ENCODE results near the gene PRUNE2.

The PRUNE2 gene

GRCh38 chr9:76808636-76809035 lies 97.3 kb downstream of the PRUNE2 start:
- H3K27ac ChIP-seq (ENCODE audit: low read depth in 2 of 2, low read length in 2 of 2), result no peak overlapping the region
- H3K9ac ChIP-seq (ENCODE audit: low read depth in 1 of 2, low read length in 2 of 2), result no peak overlapping the region
- H3K36me3 ChIP-seq (ENCODE audit: control insufficient read depth in 2 of 2, insufficient read depth in 2 of 2, low read length in 2 of 2), result no peaks in the 10 kb centered on the region
- no peaks in the 10 kb centered on the region for H3K9me3 ChIP-seq (ENCODE audit: control insufficient read depth in 2 of 2, low read length in 2 of 2)
- no peak overlapping the region for H3K4me3 ChIP-seq (ENCODE audit: low read length in 2 of 2)
- H3K4me1 ChIP-seq (ENCODE audit: control insufficient read depth in 2 of 2, insufficient read depth in 2 of 2, low read length in 2 of 2), result no peaks in the 10 kb centered on the region
- H3K27me3 ChIP-seq (ENCODE audit: control insufficient read depth in 2 of 2, insufficient read depth in 2 of 2, low read length in 2 of 2), result peaks cover 0 to 12% of the 10 kb centered on the region in 2 donors

- no peak overlapping the region for H3K4me3 ChIP-seq (ENCODE audit: low read length in 2 of 2)
- peaks cover 0 to 17% of the 10 kb centered on the region in 2 donors for H3K27me3 ChIP-seq (ENCODE audit: control insufficient read depth in 2 of 2, insufficient read depth in 2 of 2, low read length in 2 of 2)
- no peaks in the 10 kb centered on the region for H3K36me3 ChIP-seq (ENCODE audit: control insufficient read depth in 2 of 2, insufficient read depth in 2 of 2, low read length in 2 of 2)
- H3K4me1 ChIP-seq (ENCODE audit: control insufficient read depth in 2 of 2, insufficient read depth in 2 of 2, low read length in 2 of 2), result peaks cover 0 to 2% of the 10 kb centered on the region in 2 donors
- no peak overlapping the region for H3K9ac ChIP-seq (ENCODE audit: low read depth in 1 of 2, low read length in 2 of 2)
- no peaks in the 10 kb centered on the region for H3K9me3 ChIP-seq (ENCODE audit: control insufficient read depth in 2 of 2, low read length in 2 of 2)
- H3K27ac ChIP-seq (ENCODE audit: low read depth in 2 of 2, low read length in 2 of 2), result no peak overlapping the region
Measured at GRCh38 chr9:76803762-76804161, 102.2 kb downstream of the PRUNE2 start.

GRCh38 chr9:76803083-76803482 lies 102.8 kb downstream of the PRUNE2 start:
- H3K27ac ChIP-seq (ENCODE audit: low read depth in 2 of 2, low read length in 2 of 2), result no peak overlapping the region

DNA sequence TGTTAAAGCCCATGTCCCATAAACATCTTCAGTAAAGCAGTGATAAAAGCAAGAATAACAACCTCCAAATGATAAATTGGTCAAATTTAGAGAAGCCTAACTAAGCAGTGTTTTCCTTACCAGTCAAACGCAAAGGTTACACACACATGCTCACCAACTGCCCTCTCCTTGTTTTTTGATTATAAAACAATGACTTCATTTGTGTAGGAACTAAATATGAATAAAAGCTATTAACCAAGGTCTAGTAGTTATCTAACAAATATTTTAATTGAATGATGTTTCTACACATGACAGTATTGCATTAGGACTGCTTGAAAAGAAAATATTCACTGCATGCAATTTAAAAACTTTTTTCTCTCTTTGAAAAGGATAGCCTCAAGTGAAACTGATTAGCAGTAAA lies 105.0 kb downstream of the PRUNE2 start:
- H3K27me3 ChIP-seq (ENCODE audit: control insufficient read depth in 2 of 2, insufficient read depth in 2 of 2, low read length in 2 of 2), result peaks cover 0 to 12% of the 10 kb centered on the region in 2 donors
- peaks cover 0 to 2% of the 10 kb centered on the region in 2 donors for H3K4me1 ChIP-seq (ENCODE audit: control insufficient read depth in 2 of 2, insufficient read depth in 2 of 2, low read length in 2 of 2)
- no peak overlapping the region for H3K9ac ChIP-seq (ENCODE audit: low read depth in 1 of 2, low read length in 2 of 2)
- H3K9me3 ChIP-seq (ENCODE audit: control insufficient read depth in 2 of 2, low read length in 2 of 2), result no peaks in the 10 kb centered on the region
- no peak overlapping the region for H3K27ac ChIP-seq (ENCODE audit: low read depth in 2 of 2, low read length in 2 of 2)
- no peak overlapping the region for H3K4me3 ChIP-seq (ENCODE audit: low read length in 2 of 2)
- H3K36me3 ChIP-seq (ENCODE audit: control insufficient read depth in 2 of 2, insufficient read depth in 2 of 2, low read length in 2 of 2), result no peaks in the 10 kb centered on the region

More at GRCh38 chr9:76803083-76803482, 102.8 kb downstream of the PRUNE2 start:
- H3K9ac ChIP-seq (ENCODE audit: low read depth in 1 of 2, low read length in 2 of 2), result no peak overlapping the region
- H3K4me1 ChIP-seq (ENCODE audit: control insufficient read depth in 2 of 2, insufficient read depth in 2 of 2, low read length in 2 of 2), result peaks cover 0 to 2% of the 10 kb centered on the region in 2 donors
- H3K36me3 ChIP-seq (ENCODE audit: control insufficient read depth in 2 of 2, insufficient read depth in 2 of 2, low read length in 2 of 2), result no peaks in the 10 kb centered on the region
- peaks cover 0 to 12% of the 10 kb centered on the region in 2 donors for H3K27me3 ChIP-seq (ENCODE audit: control insufficient read depth in 2 of 2, insufficient read depth in 2 of 2, low read length in 2 of 2)
- no peak overlapping the region for H3K4me3 ChIP-seq (ENCODE audit: low read length in 2 of 2)
- H3K9me3 ChIP-seq (ENCODE audit: control insufficient read depth in 2 of 2, low read length in 2 of 2), result no peaks in the 10 kb centered on the region

DNA sequence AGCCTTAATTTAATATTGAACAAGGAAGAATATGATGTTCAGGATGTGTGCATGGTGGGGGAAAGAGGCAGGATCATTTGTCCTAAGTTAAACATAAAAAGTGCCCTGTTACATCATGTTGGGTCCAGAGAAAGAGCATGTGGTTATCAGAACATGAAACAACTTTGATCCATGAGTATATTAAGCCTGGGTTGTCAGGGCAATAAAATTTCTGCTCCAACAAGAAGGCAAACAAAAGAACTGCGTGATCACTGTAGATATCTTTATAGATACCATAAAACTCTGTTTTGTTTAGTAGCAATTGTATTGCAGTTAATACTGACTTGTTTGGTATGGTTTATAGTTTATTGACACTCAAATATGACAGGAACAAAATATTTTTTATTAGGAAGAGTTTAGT lies 106.4 kb downstream of the PRUNE2 start:
- Histone ChIP-seq H3K9ac (ENCODE audit: low read depth in 1 of 2, low read length in 2 of 2) (no peak overlapping the region), H3K4me1 (ENCODE audit: control insufficient read depth in 2 of 2, insufficient read depth in 2 of 2, low read length in 2 of 2) (peaks cover 0 to 2% of the 10 kb centered on the region in 2 donors), H3K9me3 (ENCODE audit: control insufficient read depth in 2 of 2, low read length in 2 of 2) (no peaks in the 10 kb centered on the region), H3K27me3 (ENCODE audit: control insufficient read depth in 2 of 2, insufficient read depth in 2 of 2, low read length in 2 of 2) (peaks cover 0 to 12% of the 10 kb centered on the region in 2 donors), H3K36me3 (ENCODE audit: control insufficient read depth in 2 of 2, insufficient read depth in 2 of 2, low read length in 2 of 2) (no peaks in the 10 kb centered on the region), H3K27ac (ENCODE audit: low read depth in 2 of 2, low read length in 2 of 2) (no peak overlapping the region), H3K4me3 (ENCODE audit: low read length in 2 of 2) (no peak overlapping the region)

DNA sequence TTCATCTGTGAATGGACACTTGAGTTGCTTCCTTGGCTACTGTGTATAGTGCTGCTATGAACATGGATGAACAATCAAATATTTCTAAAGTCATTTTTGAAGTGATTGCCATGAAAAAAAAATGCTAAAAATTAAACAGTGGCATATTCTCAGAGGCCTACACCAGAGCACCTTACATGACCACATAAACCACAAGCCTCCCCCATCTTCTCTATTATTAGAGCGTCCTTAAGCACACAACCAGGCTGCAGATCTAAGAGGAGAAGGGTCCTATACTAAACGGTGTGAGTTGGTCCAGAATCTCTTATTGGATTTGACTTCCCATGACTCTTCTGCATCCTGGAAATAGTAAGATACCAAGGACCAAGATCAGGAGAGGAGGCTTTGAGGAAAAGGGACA lies 107.4 kb downstream of the PRUNE2 start:
- Histone ChIP-seq H3K9ac (ENCODE audit: low read depth in 1 of 2, low read length in 2 of 2) (no peak overlapping the region), H3K27ac (ENCODE audit: low read depth in 2 of 2, low read length in 2 of 2) (no peak overlapping the region), H3K4me3 (ENCODE audit: low read length in 2 of 2) (no peak overlapping the region), H3K4me1 (ENCODE audit: control insufficient read depth in 2 of 2, insufficient read depth in 2 of 2, low read length in 2 of 2) (peaks cover 0 to 2% of the 10 kb centered on the region in 2 donors), H3K36me3 (ENCODE audit: control insufficient read depth in 2 of 2, insufficient read depth in 2 of 2, low read length in 2 of 2) (no peaks in the 10 kb centered on the region), H3K9me3 (ENCODE audit: control insufficient read depth in 2 of 2, low read length in 2 of 2) (no peaks in the 10 kb centered on the region), H3K27me3 (ENCODE audit: control insufficient read depth in 2 of 2, insufficient read depth in 2 of 2, low read length in 2 of 2) (peaks cover 0 to 8% of the 10 kb centered on the region in 2 donors)

DNA sequence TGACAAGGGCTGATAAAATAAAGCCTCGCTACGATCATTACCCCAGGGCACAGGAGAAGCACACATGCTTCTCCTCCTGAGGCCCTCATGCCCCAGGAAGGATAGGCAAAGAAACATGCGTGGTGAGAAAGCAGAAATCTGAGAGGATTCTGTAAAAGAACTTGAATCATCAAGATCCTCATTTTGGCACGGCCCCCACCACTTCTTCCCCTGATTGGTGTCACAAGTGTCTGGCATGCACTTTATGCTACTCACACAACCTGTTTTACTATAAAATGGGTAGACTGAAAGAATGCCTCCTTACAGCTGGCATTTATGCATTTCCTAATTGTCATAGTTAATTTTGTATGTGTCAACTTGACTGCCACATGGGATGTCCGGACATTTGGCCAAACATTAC lies 109.6 kb downstream of the PRUNE2 start:
- no peak overlapping the region for H3K4me3 ChIP-seq (ENCODE audit: low read length in 2 of 2)
- no peak overlapping the region for H3K9ac ChIP-seq (ENCODE audit: low read depth in 1 of 2, low read length in 2 of 2)
- peaks cover 0 to 2% of the 10 kb centered on the region in 2 donors for H3K4me1 ChIP-seq (ENCODE audit: control insufficient read depth in 2 of 2, insufficient read depth in 2 of 2, low read length in 2 of 2)
- H3K27me3 ChIP-seq (ENCODE audit: control insufficient read depth in 2 of 2, insufficient read depth in 2 of 2, low read length in 2 of 2), result peaks cover 0 to 4% of the 10 kb centered on the region in 2 donors
- H3K9me3 ChIP-seq (ENCODE audit: control insufficient read depth in 2 of 2, low read length in 2 of 2), result no peaks in the 10 kb centered on the region
- no peaks in the 10 kb centered on the region for H3K36me3 ChIP-seq (ENCODE audit: control insufficient read depth in 2 of 2, insufficient read depth in 2 of 2, low read length in 2 of 2)
- no peak overlapping the region for H3K27ac ChIP-seq (ENCODE audit: low read depth in 2 of 2, low read length in 2 of 2)

GRCh38 chr9:76793784-76794431 lies 112.0 kb downstream of the PRUNE2 start:
- peaks cover 0 to 7% of the 10 kb centered on the region in 2 donors for H3K4me1 ChIP-seq (ENCODE audit: control insufficient read depth in 2 of 2, insufficient read depth in 2 of 2, low read length in 2 of 2)
- H3K36me3 ChIP-seq (ENCODE audit: control insufficient read depth in 2 of 2, insufficient read depth in 2 of 2, low read length in 2 of 2), result no peaks in the 10 kb centered on the region
- H3K27me3 ChIP-seq (ENCODE audit: control insufficient read depth in 2 of 2, insufficient read depth in 2 of 2, low read length in 2 of 2), result no peaks in the 10 kb centered on the region
- H3K27ac ChIP-seq (ENCODE audit: low read depth in 2 of 2, low read length in 2 of 2), result no peak overlapping the region
- H3K9ac ChIP-seq (ENCODE audit: low read depth in 1 of 2, low read length in 2 of 2), result no peak overlapping the region
- H3K4me3 ChIP-seq (ENCODE audit: low read length in 2 of 2), result no peak overlapping the region
- H3K9me3 ChIP-seq (ENCODE audit: control insufficient read depth in 2 of 2, low read length in 2 of 2), result no peaks in the 10 kb centered on the region

DNA sequence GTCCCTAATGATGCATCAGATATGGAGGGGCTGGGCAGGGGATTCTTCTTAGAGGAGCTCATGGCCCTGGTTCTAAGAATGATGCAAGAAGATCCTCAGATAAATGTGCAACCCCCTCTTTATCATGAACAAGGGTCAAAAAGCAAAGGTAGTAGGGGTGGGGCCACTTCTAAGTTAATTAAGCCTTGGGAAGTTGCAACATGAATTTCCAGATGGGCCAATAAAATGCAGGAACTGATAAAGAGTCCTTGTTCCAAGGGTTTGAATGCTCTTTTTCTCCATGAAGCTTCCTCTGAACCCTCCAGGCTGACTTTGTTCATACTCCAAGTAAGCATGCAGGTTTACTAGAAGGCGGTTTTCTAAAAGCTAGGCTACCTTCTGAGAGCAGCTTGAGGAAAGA lies 116.1 kb downstream of the PRUNE2 start:
- peaks cover 0 to 7% of the 10 kb centered on the region in 2 donors for H3K4me1 ChIP-seq (ENCODE audit: control insufficient read depth in 2 of 2, insufficient read depth in 2 of 2, low read length in 2 of 2)
- no peaks in the 10 kb centered on the region for H3K9me3 ChIP-seq (ENCODE audit: control insufficient read depth in 2 of 2, low read length in 2 of 2)
- no peaks in the 10 kb centered on the region for H3K27me3 ChIP-seq (ENCODE audit: control insufficient read depth in 2 of 2, insufficient read depth in 2 of 2, low read length in 2 of 2)
- H3K36me3 ChIP-seq (ENCODE audit: control insufficient read depth in 2 of 2, insufficient read depth in 2 of 2, low read length in 2 of 2), result no peaks in the 10 kb centered on the region
- H3K4me3 ChIP-seq (ENCODE audit: low read length in 2 of 2), result no peak overlapping the region
- H3K9ac ChIP-seq (ENCODE audit: low read depth in 1 of 2, low read length in 2 of 2), result no peak overlapping the region
- no peak overlapping the region for H3K27ac ChIP-seq (ENCODE audit: low read depth in 2 of 2, low read length in 2 of 2)

DNA sequence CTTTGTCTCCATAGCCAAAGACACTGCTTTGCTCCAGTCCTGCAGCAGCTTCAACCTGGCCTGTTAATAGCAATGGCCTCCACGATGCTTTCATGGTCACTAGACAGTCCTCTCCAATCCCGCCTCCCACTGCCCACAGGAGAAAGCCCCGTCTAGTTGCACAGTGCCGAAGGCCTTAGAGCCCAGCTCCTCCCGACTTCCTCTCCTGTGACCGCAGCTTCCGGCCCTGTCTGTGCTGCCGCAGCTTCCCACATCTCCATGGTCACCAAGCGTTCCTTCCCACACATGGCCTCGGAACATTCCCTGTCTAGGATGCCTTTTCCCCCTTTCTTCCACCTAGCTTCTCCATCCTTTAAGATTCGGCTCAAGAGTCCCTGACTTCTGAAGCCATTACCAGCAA lies 118.2 kb downstream of the PRUNE2 start:
- no peak overlapping the region for H3K9ac ChIP-seq (ENCODE audit: low read depth in 1 of 2, low read length in 2 of 2)
- no peak overlapping the region for H3K4me3 ChIP-seq (ENCODE audit: low read length in 2 of 2)
- H3K36me3 ChIP-seq (ENCODE audit: control insufficient read depth in 2 of 2, insufficient read depth in 2 of 2, low read length in 2 of 2), result no peaks in the 10 kb centered on the region
- no peaks in the 10 kb centered on the region for H3K9me3 ChIP-seq (ENCODE audit: control insufficient read depth in 2 of 2, low read length in 2 of 2)
- H3K27ac ChIP-seq (ENCODE audit: low read depth in 2 of 2, low read length in 2 of 2), result no peak overlapping the region
- H3K4me1 ChIP-seq (ENCODE audit: control insufficient read depth in 2 of 2, insufficient read depth in 2 of 2, low read length in 2 of 2), result peaks cover 0 to 7% of the 10 kb centered on the region in 2 donors
- no peaks in the 10 kb centered on the region for H3K27me3 ChIP-seq (ENCODE audit: control insufficient read depth in 2 of 2, insufficient read depth in 2 of 2, low read length in 2 of 2)
